ENCODE data around the gene ZBTB14.

DNA sequence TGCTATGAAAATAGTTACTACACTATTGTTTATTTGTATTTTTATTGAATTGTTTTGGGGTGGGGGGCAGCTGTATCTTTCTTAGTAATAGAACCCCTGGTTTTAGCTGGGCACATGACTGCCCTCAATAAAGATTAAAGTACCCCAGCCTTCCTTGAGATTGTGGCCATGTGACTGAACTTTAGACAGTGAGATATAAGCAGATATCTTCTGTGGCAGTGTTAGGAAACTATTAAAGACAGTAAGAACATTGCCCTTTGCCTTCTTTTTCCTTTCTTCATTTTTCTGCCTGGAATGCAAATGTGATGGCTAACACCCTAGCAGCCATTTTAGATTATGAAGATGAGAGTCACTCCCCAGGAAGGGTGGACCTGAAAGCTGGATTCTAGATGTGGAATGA lies 50.6 kb downstream of the ZBTB14 start:
- TF ChIP-seq, protein P1, sequence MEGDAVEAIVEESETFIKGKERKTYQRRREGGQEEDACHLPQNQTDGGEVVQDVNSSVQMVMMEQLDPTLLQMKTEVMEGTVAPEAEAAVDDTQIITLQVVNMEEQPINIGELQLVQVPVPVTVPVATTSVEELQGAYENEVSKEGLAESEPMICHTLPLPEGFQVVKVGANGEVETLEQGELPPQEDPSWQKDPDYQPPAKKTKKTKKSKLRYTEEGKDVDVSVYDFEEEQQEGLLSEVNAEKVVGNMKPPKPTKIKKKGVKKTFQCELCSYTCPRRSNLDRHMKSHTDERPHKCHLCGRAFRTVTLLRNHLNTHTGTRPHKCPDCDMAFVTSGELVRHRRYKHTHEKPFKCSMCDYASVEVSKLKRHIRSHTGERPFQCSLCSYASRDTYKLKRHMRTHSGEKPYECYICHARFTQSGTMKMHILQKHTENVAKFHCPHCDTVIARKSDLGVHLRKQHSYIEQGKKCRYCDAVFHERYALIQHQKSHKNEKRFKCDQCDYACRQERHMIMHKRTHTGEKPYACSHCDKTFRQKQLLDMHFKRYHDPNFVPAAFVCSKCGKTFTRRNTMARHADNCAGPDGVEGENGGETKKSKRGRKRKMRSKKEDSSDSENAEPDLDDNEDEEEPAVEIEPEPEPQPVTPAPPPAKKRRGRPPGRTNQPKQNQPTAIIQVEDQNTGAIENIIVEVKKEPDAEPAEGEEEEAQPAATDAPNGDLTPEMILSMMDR (IDR thresholded peaks at IDR 0.05), result no peak
- TF ChIP-seq, protein P2, sequence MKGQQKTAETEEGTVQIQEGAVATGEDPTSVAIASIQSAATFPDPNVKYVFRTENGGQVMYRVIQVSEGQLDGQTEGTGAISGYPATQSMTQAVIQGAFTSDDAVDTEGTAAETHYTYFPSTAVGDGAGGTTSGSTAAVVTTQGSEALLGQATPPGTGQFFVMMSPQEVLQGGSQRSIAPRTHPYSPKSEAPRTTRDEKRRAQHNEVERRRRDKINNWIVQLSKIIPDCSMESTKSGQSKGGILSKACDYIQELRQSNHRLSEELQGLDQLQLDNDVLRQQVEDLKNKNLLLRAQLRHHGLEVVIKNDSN (CRISPR knock-in tag; IDR thresholded peaks at IDR 0.05), result no peak
- TF ChIP-seq IRF1 (CRISPR knock-in tag; IDR thresholded peaks at IDR 0.05) (no peak), NR2C2 (CRISPR knock-in tag; IDR thresholded peaks at IDR 0.05) (no peak), NFYB (CRISPR knock-in tag; conservative IDR thresholded peaks at IDR 0.05; ENCODE audit: low read depth) (no peak), ZBTB21 (CRISPR knock-in tag; IDR thresholded peaks at IDR 0.05; ENCODE audit: borderline replicate concordance) (no peak), ZNF423 (CRISPR knock-in tag; IDR thresholded peaks at IDR 0.05) (no peak), ZNF219 (CRISPR knock-in tag; IDR thresholded peaks at IDR 0.05; ENCODE audit: borderline replicate concordance) (no peak)
- TF ChIP-seq, protein P3, sequence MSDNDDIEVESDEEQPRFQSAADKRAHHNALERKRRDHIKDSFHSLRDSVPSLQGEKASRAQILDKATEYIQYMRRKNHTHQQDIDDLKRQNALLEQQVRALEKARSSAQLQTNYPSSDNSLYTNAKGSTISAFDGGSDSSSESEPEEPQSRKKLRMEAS (CRISPR knock-in tag; IDR thresholded peaks at IDR 0.05), result no peak

Measured in WTC11 (cell line).